K562 (cell line): Measurements from ENCODE around the gene IQCN. TPM values are rescaled to one million over a fixed set of nuclear protein-coding genes. Genes with fewer than 3 reads are reported as not detected.
A peak's percentile ranks its signal among the peaks of the same experiment; 100 is the strongest.

ENCODE experiments used
- CHAMP1 ChIP-seq: fragments of 450-650 bp; IDR thresholded peaks from 2 replicates; pipeline ENCODE4 v1.6.1; 2016; ENCODE audit warnings: mild to moderate bottlenecking
- CTCFL ChIP-seq: IDR thresholded peaks from 2 replicates; pipeline ENCODE4 v1.6.1; 2011; ENCODE audit warnings: borderline replicate concordance, low read depth, mild to moderate bottlenecking, moderate library complexity, low read length; ENCODE audit not compliant: insufficient read depth, poor library complexity, severe bottlenecking
- HMG20A ChIP-seq: fragments of 450-650 bp; formaldehyde crosslinking; conservative IDR thresholded peaks from 2 replicates; pipeline ENCODE4 v1.4.0; 2020; ENCODE audit warnings: mild to moderate bottlenecking, mixed read lengths
- JUN ChIP-seq, 2 experiments: sonication (generic) in 1 of 2; formaldehyde crosslinking in 1 of 2; IDR thresholded peaks; 2 replicates each; pipeline versions ENCODE4 v1.6.1 to v1.8.0; 2012 to 2022; ENCODE audit warnings: borderline replicate concordance in 2 of 2, mild to moderate bottlenecking in 2 of 2, improper control_type of control experiment in 1 of 2, low read depth in 1 of 2, low read length in 1 of 2, missing genetic modification reagents in 1 of 2
- KLF10 ChIP-seq: fragments of 250-450 bp; sonication (Bioruptor Pico); IDR thresholded peaks from 2 replicates; pipeline ENCODE4 v1.6.1; 2021; ENCODE audit warnings: matching md5 sums
- MYBL2 ChIP-seq, 2 experiments: fragments of 450-650 bp in 1 of 2; sonication (generic) in 1 of 2; formaldehyde crosslinking in 1 of 2; IDR thresholded peaks; 2 replicates each; pipeline versions ENCODE4 v1.6.1 to v1.8.1; 2017 to 2022; ENCODE audit warnings: borderline replicate concordance in 1 of 2, inconsistent platforms in 1 of 2, low read depth in 1 of 2, mild to moderate bottlenecking in 1 of 2, missing genetic modification reagents in 1 of 2, moderate library complexity in 1 of 2
- NBN ChIP-seq: fragments of 450-650 bp; IDR thresholded peaks from 2 replicates; pipeline ENCODE4 v1.6.1; 2016; ENCODE audit warnings: low read depth, mild to moderate bottlenecking
- NCOA2 ChIP-seq, 2 experiments: fragments of 450-650 bp; IDR thresholded peaks; 2 replicates each; pipeline ENCODE4 v1.6.1; 2018; ENCODE audit warnings: mild to moderate bottlenecking in 2 of 2, moderate library complexity in 1 of 2; ENCODE audit not compliant: partially characterized antibody in 2 of 2
- POLR3G ChIP-seq: IDR thresholded peaks from 2 replicates; pipeline ENCODE4 v1.6.1; 2011; ENCODE audit not compliant: insufficient read length, insufficient replicate concordance; ENCODE audit errors: extremely low read depth
- SNRNP70 ChIP-seq: fragments of 200-400 bp; formaldehyde crosslinking; optimal IDR thresholded peaks from 2 replicates; pipeline ENCODE3; 2017; ENCODE audit warnings: low read depth, low read length
- THRAP3 ChIP-seq: fragments of 450-650 bp; IDR thresholded peaks from 2 replicates; pipeline ENCODE4 v1.6.1; 2016; ENCODE audit warnings: mild to moderate bottlenecking, inconsistent platforms, borderline replicate concordance
- ZNF311 ChIP-seq: fragments of 250-450 bp; sonication (Bioruptor Pico); IDR thresholded peaks from 2 replicates; pipeline ENCODE4 v1.4.0; 2020; ENCODE audit warnings: mild to moderate bottlenecking, moderate library complexity
- ZNF589 ChIP-seq: fragments of 200-800 bp; sonication (Bioruptor generic); IDR thresholded peaks from 2 replicates; pipeline ENCODE4 v1.6.1; 2016; ENCODE audit warnings: low read depth, missing genetic modification characterization, missing compliant biosample characterization
- ZSCAN29 ChIP-seq: fragments of 450-650 bp; IDR thresholded peaks from 2 replicates; pipeline ENCODE4 v1.6.1; 2017
- polyA plus RNA-seq, 8 experiments: library from polyadenylated mRNA; depleted of rRNA in 4 of 8; stranded (reverse) in 5 of 8; unstranded in 3 of 8; fragments of >200 nt; fragmentation: Nextera tagmentation in 2 of 8; fragmentation: Illumina TruSeq in 1 of 8; extraction: Ambion mirVana in 2 of 8; extraction: Trizol in 1 of 8; gene quantifications; 2 replicates each; pipeline versions ENCODE4 v1.2.1 to v1.2.3, GENCODE V29; 2011 to 2014; ENCODE audit warnings: inconsistent platforms in 1 of 8, missing spikeins in 1 of 8
- total RNA-seq, 7 experiments: library from RNA; depleted of rRNA in 6 of 7; stranded (reverse); fragments of >200 nt in 6 of 7; fragmentation: Illumina TruSeq in 2 of 7; extraction: Trizol in 2 of 7; gene quantifications; 2 replicates each; pipeline versions ENCODE4 v1.2.1 to v1.2.3, GENCODE V29; 2011 to 2021; ENCODE audit warnings: low replicate concordance in 1 of 7
- TF ChIP-seq, protein P1 (sequence below): fragments of 250-450 bp; sonication (Bioruptor Pico); IDR thresholded peaks from 2 replicates; pipeline ENCODE4 v1.5.0; 2020; ENCODE audit warnings: mild to moderate bottlenecking, borderline replicate concordance

Gene IQCN
- total and polyA plus RNA-seq, 9 of the 15 experiments (the other 6 are each of a cell fraction or from before 2014, with no cell fraction given) = 0.01 to 0.07 (median 0.04) TPM; not detected in 3

GRCh38 chr19:18291590-18292461 is 17.6 kb upstream of the IQCN start (continued):
- TF ChIP-seq JUN (IDR thresholded peaks at IDR 0.05; ENCODE audit: borderline replicate concordance, low read depth, low read length) (no peak), JUN (CRISPR knock-in tag; IDR thresholded peaks at IDR 0.05; ENCODE audit: borderline replicate concordance) (peak; percentile 75; the same call in 1 of the 2 replicates), THRAP3 (no peak), ZNF311 (CRISPR knock-in tag) (no peak; the same call in 1 of the 2 replicates), NBN (peak; percentile 80; the same call in 1 of the 2 replicates), ZSCAN29 (peak; percentile 100), CHAMP1 (no peak), MYBL2 (IDR thresholded peaks at IDR 0.05; ENCODE audit: low read depth) (no peak), MYBL2 (CRISPR knock-in tag; IDR thresholded peaks at IDR 0.05; ENCODE audit: borderline replicate concordance) (no peak), KLF10 (CRISPR knock-in tag) (no peak), ZNF589 (CRISPR knock-in tag) (peak; percentile 40), HMG20A (CRISPR knock-in tag) (no peak), SNRNP70 (no peak), NCOA2 (IDR thresholded peaks at IDR 0.05; ENCODE audit: partially characterized antibody in 2 of 2) (no peak), POLR3G (no peak), CTCFL (no peak)
- TF ChIP-seq, protein P1, sequence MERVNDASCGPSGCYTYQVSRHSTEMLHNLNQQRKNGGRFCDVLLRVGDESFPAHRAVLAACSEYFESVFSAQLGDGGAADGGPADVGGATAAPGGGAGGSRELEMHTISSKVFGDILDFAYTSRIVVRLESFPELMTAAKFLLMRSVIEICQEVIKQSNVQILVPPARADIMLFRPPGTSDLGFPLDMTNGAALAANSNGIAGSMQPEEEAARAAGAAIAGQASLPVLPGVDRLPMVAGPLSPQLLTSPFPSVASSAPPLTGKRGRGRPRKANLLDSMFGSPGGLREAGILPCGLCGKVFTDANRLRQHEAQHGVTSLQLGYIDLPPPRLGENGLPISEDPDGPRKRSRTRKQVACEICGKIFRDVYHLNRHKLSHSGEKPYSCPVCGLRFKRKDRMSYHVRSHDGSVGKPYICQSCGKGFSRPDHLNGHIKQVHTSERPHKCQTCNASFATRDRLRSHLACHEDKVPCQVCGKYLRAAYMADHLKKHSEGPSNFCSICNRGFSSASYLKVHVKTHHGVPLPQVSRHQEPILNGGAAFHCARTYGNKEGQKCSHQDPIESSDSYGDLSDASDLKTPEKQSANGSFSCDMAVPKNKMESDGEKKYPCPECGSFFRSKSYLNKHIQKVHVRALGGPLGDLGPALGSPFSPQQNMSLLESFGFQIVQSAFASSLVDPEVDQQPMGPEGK (CRISPR knock-in tag) = peak; percentile 11; the same call in 1 of the 2 replicates
